Superior temporal gyrus (tissue), 1 donor: ENCODE data around the gene PTPRN2.

Source experiments
- DNase-seq: peaks from one replicate; pipeline ENCODE4 v3.0.0-alpha.2; 2016; ENCODE audit errors: extremely low spot score

PTPRN2 gene

DNA sequence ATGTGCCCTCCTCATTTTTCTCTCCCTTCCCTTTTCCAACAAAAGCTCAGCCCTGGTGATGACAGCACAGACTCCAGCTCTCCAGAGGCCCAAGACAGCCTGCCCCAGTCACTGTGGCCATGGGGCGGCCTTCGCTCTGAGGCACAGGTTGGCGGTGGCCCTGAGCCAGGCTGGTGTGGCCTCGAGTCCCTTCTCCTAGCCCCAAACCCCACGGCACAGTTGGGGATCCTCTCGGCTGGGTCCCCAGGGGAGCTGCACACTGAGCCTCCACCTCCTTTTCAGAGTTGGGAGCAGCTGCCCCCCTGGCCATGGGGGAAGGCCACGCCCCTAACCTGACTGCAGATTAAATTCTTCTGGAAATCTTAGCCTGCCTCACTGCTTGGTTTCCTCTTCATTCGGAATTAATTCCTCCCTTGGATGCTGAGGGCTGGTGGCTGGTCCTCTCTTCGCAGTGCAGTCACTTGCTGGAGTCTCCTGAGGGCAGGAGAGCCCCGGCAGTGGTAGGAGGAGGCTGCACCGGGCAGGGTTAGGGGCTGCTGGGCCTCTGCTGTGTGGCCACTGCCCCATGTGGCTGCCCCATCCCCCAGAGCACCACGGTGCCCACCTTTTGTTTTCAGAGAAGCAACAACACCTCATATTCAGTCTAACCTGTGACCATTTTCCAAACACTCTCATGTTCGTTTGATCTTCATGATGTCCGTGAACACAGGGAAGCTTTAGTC, 824.2 kb downstream of the PTPRN2 start:
- no peak for DNase-seq

DNA sequence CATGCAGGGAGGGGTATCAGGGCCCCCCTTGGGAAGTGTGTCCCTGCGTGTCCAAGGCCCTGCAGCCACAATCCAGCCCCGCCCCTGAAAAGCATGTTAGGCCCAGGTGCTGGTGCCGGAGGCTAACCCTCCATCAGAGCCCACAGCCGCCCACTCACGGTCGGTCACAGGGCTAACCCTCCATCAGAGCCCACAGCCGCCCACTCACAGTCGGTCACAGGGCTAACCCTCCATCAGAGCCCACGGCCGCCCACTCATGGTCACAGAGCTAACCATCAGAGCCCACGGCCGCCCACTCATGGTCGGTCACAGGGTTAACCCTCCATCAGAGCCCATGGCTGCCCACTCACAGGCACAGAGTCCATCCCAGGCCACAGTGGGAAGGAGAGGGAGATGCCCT, 824.8 kb downstream of the PTPRN2 start:
- DNase-seq, result no peak

DNA sequence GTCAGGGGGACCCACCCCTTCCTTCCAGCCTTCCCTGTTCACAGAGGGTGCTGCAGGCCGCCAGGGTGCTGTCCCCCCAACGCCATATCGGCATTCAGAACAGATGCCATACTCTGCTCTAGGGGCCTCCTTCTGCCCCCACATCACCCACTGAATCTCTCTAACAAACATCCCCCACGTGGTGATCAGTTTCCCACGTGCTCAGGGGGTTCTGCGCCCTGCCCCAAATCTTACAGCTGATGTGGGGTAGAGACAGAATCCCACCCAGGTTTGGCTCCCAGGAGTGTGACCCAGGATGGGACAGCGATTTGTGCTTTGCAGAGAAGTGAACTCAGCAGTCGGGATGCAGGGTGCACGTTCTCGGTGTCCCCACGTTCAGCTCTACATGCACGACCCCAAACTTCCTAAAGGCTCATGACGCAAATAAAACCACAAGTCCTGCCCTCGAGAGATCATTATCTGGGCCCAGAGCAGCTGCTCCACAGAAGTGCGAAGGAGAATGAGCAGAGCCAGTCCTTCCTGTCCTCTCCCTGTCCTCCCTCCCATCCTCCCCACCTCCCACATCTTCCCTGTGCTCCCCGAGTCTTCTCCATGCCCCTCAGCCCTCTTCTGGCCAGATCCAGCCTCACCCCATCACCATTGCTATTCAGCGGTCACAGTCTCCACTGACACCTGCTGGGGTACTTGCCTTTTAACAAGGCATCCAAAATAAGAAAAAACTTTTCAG, 827.5 kb downstream of the PTPRN2 start:
- no peak for DNase-seq

DNA sequence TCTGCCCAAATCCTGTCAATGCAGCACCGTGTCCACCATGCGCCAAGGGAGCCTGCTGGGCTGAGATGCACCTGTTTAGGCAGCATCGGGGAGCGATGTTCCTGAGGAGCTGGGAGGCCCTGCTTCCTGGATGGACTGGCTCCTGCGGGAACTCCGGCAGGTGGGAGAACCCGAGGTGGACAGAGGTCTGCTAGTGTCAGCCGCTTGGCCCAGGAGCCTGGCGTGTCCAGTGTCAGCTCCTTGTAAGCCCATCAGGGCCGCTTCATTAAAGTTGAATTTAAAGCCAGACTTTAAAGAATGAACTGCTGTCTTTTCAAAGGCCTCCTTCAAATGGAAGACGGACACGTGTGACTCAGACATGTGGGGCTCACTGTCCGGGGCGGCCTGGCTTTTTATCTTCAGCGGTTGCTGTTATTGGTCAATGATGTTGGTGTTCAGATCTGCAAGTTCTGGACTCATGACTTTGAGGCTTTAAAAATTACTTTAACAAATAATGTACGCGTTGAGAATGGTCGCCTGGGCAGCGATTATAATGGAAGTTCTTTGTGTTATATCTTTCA, 828.3 kb downstream of the PTPRN2 start:
- no peak for DNase-seq

DNA sequence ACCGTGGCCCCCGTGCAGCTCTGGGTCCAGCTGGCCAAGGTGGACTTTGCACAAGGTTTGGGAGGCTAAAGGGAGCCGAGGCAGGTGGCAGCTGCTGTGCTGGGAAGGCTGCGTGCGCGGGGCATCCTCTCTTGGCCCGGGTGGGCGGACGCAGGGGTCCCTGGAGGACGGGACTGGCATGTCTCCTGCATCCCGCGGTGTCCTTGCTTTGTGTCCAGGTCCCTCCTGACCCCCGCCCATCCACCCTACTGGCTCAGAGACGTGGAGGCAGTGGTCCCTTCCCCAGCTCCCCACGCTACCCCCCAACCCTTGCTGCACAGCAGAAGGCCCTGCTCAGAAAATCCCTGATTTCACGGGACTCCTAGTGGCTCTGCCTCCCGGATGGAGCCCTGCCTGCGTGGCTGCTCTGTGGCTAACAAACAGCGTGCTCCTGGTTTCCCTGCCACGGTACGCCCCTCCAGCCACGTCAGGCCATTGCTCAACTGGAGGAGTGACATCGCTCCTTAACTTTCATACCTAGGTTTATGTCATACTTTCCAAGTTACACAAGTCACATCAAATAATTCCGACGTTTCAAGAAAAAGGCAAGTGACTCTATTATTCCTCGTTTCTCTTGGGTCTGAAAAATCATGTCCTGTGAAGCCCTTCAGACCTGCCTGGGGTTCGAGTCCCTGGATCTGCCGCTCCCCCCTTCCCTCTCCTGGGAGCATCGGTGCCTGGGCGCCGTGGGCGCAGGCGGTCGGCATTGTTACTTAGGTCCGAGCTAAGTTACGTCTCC, 829.0 kb downstream of the PTPRN2 start:
- no peak for DNase-seq

DNA sequence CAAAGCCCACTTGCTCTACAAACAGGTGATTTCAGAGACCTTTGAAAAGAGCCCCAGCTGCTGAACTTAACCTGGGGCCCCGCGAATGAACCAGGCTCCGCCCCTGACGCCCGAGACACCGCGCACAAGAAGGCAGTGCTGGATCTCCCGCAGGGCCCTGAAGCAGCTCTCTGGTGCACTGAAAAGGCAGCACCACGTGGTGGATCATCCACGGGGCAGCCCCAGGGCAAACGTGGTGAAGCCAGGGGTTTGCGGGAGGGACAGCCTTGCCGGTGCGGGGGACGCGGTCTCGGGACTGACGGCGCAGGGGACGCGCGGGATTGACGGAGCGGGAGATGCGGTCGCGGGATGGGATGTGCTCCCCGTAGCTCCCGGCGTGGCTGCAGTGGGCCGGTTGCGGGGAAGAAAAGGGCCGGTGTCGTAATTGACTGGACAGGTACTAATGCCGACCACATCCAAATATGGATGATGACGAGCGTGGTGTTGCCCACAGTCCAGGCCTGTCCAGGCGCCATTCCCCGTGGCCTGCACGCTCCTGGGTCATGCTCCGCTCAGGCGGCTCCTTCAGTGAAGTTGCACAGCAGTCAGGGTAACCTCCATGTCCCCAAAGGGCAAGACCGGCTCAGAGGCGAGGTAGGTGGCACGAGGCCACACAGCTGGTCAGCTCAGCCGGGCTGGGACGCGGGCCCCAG, 829.7 kb downstream of the PTPRN2 start:
- DNase-seq, result no peak

DNA sequence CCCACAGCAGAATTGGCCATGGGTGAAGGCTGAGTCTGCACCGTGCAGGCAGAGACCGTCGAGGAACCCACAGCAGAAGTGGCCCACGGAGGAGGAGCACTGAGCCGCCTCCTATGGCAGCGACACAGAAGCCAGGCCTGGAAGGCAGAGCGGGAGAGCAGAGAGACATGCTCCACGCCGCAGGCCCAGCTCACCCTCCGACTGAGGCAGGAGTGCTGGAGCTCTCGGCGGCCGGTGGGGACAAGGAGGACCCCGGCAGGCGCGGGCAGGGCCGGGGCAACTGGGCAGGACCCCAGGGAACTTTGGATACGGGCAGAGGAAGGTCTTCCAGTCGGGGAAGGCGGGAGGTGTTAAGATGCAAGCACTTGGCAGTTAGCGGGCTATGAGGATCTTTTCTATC, 830.4 kb downstream of the PTPRN2 start:
- DNase-seq, result no peak

DNA sequence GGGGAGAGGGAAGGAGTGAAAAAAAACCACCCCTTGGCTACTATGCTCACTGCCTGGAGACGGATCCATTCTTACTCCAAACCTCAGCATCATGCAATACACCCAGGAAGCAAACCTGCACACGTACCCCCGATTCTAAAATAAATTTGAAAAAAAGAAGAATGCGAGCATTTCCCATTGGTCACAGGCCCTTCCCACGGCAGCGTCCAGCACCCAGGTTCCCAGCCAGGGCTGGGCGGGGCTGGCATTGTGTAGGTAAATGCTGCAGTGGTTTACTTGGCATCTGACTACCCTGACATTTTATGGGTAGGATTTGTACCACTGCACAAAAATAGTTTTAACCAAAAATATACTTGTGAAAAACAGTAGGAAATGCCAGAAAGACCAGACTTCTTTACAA, 831.9 kb downstream of the PTPRN2 start:
- DNase-seq, result peak; percentile 31

DNA sequence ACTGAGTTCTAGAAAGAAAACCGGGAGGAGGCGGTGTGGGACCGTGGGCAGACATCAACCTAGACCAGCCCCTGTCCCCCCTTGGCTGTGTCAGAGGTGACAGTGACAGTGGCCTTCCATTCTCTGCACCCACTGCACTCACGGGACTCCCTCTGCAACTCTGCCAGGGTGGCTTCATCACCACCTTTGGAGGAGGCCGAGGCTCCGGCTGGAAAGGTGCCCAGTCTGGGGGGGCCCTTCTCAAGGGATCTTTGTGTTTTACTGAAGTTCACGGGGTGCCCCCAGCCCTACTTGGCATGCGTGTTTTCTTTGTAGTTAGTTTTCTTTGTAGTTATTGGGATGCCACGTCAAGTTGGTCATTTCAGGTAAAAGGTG, 833.2 kb downstream of the PTPRN2 start:
- no peak for DNase-seq

DNA sequence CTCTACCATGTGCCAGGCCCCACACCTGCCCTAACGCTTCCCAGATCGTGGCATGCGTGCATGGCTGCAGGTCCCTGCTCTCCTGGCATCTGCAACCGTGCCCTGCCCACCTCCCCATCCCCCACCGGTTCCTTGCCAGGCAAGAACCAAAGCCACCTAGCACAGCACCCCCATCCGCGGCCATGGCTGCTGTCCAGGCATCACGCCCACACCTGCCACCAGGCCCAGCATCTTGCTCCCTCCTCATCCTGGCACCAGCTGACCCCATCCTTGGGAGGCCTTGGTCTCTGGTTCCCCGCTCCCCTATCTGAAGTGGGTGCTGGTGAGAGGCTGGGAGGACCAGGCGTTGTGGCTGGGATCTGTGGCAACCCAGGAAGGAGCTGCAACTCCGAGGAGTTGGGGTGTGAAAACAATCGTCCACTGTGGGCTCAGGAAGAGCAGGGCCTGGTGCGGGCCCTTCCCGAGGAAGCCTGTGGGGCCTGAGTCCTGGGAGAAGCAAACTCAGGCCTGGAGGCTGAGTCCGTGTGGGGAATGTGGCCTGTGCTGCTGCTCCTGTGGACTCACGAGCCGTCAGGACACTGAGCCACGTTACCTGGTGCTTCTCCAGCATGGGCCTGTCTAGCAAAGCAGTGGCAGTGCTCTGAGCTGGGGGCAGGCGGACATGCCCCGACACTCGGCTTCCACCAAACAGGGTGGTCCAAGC, 833.8 kb downstream of the PTPRN2 start:
- no peak for DNase-seq

DNA sequence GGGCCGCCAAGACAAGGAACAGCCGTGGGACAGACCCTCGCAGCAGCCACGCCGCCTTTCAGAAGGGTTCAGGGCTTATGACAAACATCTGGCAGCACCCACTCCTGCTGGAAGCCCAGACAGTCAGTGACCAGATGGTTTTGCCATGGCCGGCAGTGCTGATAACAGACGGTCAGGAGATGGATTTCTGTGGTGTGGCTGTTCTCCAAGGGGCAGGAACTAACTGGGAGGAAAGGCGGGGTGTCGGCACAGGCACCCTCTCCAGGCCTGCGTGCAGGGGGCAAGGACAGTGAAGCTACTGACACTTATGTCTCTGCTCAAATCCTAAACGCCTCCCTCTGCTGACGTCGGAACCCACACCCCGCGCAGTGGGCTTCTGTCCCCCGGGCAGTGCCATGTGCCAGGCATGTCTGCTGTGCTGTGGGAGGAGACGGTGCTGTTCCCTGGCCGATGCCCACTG, 834.8 kb downstream of the PTPRN2 start:
- DNase-seq, result no peak

DNA sequence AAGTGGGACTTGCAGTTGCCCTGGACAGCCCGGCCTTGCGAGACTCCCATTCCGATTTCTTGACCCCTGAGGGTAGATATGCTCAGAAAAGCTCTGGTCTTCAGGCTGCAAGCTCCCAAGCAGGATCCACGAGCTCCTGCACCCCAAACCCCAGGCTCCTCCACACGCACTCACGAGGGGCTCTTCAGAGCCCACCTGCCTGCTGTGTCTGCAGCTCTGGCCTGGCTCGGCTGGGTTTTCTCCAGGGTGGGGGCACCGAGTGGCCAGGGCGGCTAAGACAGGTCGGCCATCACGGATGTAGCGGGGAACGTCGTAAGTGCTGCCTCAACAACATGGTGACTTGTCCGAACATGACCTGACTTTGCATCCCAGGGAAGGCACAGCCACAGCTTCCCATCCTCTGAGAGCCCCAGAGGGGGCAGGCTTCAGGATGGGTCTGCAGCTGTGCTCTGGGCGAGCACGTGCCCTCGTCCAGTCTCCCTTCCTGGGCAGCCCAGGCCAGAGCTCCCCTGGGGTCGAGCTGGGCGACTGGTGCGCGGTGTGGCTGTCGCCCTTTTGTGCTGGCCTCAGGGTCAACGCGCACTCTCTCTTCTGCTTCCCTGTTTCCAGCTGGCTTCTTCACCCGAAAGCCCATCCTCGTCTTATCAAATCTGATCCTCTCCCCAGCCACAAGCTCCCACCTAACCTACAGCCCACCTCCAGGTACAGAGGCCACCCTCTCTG, 835.5 kb downstream of the PTPRN2 start:
- DNase-seq, result no peak

DNA sequence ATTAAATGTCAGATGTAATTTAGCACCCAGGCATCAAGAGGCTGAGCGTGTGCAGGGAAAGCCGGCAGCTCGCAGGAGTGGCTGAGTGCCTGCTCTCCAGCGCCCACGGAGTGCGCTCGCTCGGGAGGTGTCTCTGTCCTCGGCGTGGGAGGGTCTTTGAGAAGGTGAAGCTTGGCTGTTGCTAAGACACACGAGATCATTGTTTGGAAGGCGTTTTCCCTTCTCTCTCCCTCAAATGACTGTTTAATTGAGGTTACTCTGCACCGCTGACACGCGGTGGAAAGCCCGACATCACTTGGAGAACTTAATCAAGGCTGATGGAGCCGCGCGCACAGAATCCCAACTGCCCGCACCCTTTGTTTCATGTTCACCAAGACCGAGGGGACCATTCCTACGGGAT, 836.2 kb downstream of the PTPRN2 start:
- DNase-seq, result peak; percentile 9

DNA sequence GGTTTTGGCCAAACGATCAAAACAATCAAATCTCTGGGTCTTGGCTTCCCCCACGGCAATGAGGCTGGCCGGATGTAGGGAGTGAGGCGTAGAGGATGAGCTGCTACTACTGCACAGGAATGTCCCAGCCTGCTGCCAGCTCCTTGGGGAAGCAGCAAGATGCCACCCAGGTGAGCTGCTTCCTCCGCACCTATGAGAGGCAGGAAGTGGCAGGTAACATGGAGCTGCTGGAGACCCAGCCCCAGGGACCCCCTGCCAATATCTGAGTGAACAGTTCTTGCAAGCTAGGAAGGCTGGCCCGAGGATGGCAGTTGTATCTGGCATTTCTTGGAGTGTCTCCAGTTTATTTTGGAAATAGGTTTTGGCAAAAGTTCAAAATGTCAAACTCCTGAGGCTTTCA, 837.3 kb downstream of the PTPRN2 start:
- DNase-seq, result no peak

DNA sequence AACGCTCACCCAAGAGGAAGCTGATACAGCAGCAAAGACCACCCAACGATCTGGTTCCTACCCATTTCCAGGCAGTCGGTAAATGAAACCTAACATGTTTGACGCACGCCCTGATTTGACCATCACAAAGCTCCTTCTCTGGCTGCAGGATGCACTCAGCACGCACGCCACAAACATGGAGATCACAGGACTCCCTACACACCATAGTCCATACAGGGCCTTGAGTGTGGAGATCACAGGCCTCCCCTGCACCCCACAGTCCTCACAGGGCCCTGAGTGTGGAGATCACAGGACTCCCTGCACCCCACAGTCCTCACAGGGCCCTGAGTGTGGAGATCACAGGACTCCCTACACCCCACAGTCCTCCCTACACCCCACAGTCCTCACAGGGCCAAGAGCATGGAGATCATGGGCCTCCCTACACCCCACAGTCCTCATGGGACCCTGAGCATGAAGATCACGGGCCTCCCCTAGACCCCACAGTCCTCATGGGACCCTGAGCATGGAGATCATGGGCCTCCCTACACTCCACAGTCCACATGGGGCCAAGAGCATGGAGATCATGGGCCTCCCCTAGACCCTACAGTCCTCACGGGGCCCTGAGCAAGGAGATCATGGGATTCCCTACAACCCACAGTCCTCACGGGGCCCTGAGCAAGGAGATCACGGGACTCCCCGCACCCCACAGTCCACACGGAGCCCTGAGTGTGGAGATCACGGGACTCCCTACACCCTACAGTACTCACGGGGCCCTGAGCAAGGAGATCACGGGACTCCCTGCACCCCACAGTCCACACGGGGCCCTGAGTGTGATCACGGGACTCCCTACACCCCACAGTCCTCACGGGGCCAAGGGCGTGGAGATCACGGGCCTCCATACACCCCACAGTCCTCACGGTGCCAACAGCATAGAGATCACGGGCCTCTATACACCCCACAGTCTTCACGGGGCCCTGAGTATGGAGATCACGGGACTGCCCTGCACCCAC, 841.6 kb downstream of the PTPRN2 start:
- DNase-seq, result no peak

DNA sequence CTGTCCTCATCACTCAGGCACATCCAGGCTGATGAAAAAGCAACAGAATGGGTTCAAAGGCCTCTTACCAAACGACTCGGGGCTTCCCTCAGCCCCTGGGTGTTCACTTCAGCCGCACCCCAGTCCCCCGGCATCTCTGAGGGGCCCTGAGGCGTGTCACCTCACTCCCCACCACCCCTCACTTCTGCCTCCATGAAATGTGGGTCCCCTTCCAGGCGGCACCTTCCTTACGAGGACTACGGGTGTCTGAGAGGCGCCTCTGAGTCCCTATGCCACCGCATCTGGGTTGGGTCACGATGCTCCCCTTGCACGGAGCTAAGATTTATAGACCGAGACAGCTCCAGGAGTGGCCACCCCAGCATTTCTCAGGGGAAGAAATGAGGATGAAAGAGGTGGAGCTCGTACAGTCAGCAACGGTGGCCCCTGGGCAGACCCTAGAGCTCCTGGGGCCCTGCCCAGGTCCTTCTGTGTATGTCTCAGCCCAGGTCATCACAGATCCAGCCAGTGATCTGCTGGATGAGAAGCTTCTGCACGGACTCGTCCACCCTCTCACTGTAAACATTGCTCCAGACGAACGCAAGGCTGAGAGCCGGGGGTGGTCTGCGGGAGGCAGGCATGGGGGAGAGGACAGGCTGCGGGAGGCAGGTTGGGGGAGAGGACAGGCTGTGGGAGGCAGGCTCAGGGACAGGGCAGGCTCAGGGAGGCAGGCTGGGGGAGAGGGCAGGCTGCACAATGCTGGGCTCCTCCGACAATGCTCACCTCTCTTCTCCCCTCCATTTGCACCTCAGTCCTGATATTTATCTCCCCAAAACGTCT, 842.6 kb downstream of the PTPRN2 start:
- no peak for DNase-seq

DNA sequence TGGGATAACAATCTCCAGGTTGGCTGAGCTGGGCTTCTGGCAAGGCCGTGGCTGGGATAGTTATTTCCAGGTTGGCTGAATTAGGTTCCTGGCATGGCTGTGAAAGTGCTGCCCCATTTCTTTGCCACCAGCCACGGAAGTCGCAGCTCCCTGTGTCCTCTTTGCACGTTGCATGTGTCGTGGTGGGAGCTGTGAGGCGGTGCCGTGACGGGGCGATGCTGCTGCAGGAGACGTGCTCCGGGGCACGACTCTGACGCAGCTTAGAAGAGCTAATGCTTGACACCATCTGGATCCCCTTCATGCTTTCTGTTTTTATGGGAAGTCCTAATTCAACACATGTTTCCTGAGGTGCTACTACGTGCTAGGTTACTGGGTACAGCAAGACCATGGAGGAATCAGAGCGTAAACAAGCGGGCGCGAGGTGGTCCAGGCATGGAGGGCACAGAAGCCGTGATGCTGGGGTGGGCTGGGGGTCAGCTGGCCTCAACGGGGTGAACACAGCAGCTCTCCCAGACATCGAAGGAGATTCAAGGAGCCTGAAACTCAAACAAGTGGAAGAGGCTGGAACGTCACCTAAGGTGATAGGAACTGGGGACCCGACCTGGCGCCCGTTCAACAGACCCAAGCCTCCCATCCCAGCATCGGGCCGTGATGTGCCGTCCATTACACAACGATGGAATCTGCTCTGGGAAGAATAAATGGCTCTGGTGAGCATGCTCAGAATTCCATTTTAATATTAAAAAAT, 843.7 kb downstream of the PTPRN2 start:
- no peak for DNase-seq
